ENCODE results near the gene VSTM2B.

Gene VSTM2B

GRCh38 chr19:29516821-29517395, 8.9 kb upstream of the VSTM2B start:
- no peak for DNase-seq (ENCODE audit: low read depth)
- no peak overlapping the region for H3K4me3 ChIP-seq (ENCODE audit: low read depth, low read length)
- TF ChIP-seq POLR2A (IDR thresholded peaks at IDR 0.05; ENCODE audit: extremely low read depth, insufficient read length) (no peak), MAX (IDR thresholded peaks at IDR 0.05; ENCODE audit: low read depth, low read length) (no peak), CTCF (IDR thresholded peaks at IDR 0.05; ENCODE audit: low read depth, low read length) (no peak), MYC (IDR thresholded peaks at IDR 0.05; ENCODE audit: low read depth, low read length) (no peak)

- no peak for TF ChIP-seq POLR2A (IDR thresholded peaks at IDR 0.05; ENCODE audit: extremely low read depth, insufficient read length)
- no peak for TF ChIP-seq CTCF (IDR thresholded peaks at IDR 0.05; ENCODE audit: low read depth, low read length)
- no peak overlapping the region for H3K4me3 ChIP-seq (ENCODE audit: low read depth, low read length)
- DNase-seq (ENCODE audit: low read depth), result no peak
Observed at GRCh38 chr19:29517412-29517811, 8.4 kb upstream of the VSTM2B start.

- H3K4me3 ChIP-seq (ENCODE audit: low read depth, low read length), result no peak overlapping the region
- TF ChIP-seq MAX (IDR thresholded peaks at IDR 0.05; ENCODE audit: low read depth, low read length) (no peak), MYC (IDR thresholded peaks at IDR 0.05; ENCODE audit: low read depth, low read length) (no peak), POLR2A (IDR thresholded peaks at IDR 0.05; ENCODE audit: extremely low read depth, insufficient read length) (no peak), CTCF (IDR thresholded peaks at IDR 0.05; ENCODE audit: low read depth, low read length) (no peak)
- no peak for DNase-seq (ENCODE audit: low read depth)
Observed at GRCh38 chr19:29517946-29518345, 7.8 kb upstream of the VSTM2B start.

GRCh38 chr19:29519146-29519545, 6.6 kb upstream of the VSTM2B start:
- DNase-seq (ENCODE audit: low read depth), result no peak
- no peak for TF ChIP-seq MAX (IDR thresholded peaks at IDR 0.05; ENCODE audit: low read depth, low read length)
- TF ChIP-seq MYC (IDR thresholded peaks at IDR 0.05; ENCODE audit: low read depth, low read length), result no peak
- TF ChIP-seq CTCF (IDR thresholded peaks at IDR 0.05; ENCODE audit: low read depth, low read length), result no peak
- TF ChIP-seq POLR2A (IDR thresholded peaks at IDR 0.05; ENCODE audit: extremely low read depth, insufficient read length), result no peak
- no peak overlapping the region for H3K4me3 ChIP-seq (ENCODE audit: low read depth, low read length)

GRCh38 chr19:29519931-29520330, 5.9 kb upstream of the VSTM2B start:
- TF ChIP-seq CTCF (IDR thresholded peaks at IDR 0.05; ENCODE audit: low read depth, low read length), result no peak
- no peak overlapping the region for H3K4me3 ChIP-seq (ENCODE audit: low read depth, low read length)
- DNase-seq (ENCODE audit: low read depth), result no peak

- no peak overlapping the region for H3K4me3 ChIP-seq (ENCODE audit: low read depth, low read length)
- DNase-seq (ENCODE audit: low read depth), result no peak
- no peak for TF ChIP-seq CTCF (IDR thresholded peaks at IDR 0.05; ENCODE audit: low read depth, low read length)
- no peak for TF ChIP-seq MYC (IDR thresholded peaks at IDR 0.05; ENCODE audit: low read depth, low read length)
- TF ChIP-seq POLR2A (IDR thresholded peaks at IDR 0.05; ENCODE audit: extremely low read depth, insufficient read length), result no peak
- no peak for TF ChIP-seq MAX (IDR thresholded peaks at IDR 0.05; ENCODE audit: low read depth, low read length)
Observed at GRCh38 chr19:29520390-29520789, 5.4 kb upstream of the VSTM2B start.
